ENCODE results near the gene SLC6A19. TPM values are rescaled to one million over a fixed set of nuclear protein-coding genes. Genes with fewer than 3 reads are reported as not detected.

SLC6A19 gene
- total and polyA plus RNA-seq, 10 of the 15 experiments (the other 5 are each of a cell fraction or from before 2014, with no cell fraction given): 0.01 to 0.03 TPM; not detected in 8

DNA sequence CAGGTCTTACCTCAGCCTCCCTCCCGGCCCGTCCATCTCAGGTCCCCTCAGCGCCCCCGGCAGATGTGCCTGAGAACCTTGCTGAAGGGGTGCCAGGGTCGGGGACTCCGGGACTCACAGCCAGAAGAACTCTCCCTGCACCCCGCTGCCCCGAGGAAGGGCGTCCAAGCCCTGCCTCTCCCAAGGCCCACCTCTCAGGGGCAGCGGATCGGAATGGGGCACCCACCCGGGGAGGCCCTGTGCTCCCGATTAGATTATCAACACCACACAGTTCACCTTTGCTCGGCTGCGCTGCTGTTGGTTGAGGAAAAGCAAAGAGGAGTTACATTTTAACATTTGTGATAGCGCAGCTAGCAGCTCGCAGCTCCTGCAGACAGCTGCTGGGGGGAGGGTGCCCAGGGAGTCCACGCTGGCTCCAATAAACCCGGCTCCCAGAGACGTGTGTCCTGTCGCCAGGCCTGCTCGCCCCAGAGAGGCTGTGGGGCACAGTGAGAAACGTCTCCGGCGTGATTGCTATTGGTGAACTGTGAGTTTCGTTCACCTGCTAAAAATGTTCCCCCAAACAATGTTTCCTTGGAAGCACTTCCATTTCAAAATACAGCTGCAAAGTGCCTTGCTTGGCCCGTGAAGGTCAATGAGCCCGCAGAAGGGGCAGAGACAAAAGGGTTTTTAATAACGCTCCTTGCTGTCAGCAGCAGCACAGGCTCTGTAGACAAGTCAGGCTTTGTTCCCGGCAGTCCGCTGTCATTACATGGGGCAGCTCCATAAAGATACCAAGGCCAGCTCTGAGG, 18.6 kb upstream of the SLC6A19 start (continued):
- no peak for TF ChIP-seq MLLT1 (IDR thresholded peaks at IDR 0.05)

GRCh38 chr5:1183424-1184162, 17.8 kb upstream of the SLC6A19 start:
- Histone ChIP-seq H3K27ac (ENCODE audit: control insufficient read depth, insufficient read depth) (no peak overlapping the region), H3K9me3 (replicated peaks; ENCODE audit: control insufficient read depth, insufficient read depth, low read length) (no peaks in the 10 kb centered on the region), H3K9ac (ENCODE audit: control insufficient read depth, insufficient read depth, low read length) (no peak overlapping the region), H3K36me3 (ENCODE audit: control insufficient read depth in 2 of 2, insufficient read depth in 2 of 2, low read length in 1 of 2) (no peaks in the 10 kb centered on the region), H2AFZ (ENCODE audit: control insufficient read depth, low read depth, low read length) (no peak overlapping the region), H3K79me2 (ENCODE audit: control insufficient read depth, insufficient read depth, low read length) (no peaks in the 10 kb centered on the region), H3K4me2 (ENCODE audit: control insufficient read depth, insufficient read depth) (no peak overlapping the region), H4K20me1 (ENCODE audit: control insufficient read depth, insufficient read depth) (no peaks in the 10 kb centered on the region), H3K27me3 (replicated peaks in 1 of 2; ENCODE audit: control insufficient read depth in 2 of 2, insufficient read depth in 2 of 2, low read length in 1 of 2) (no peaks in the 10 kb centered on the region; a peak in 1 of 4 replicates), H3K4me1 (ENCODE audit: control insufficient read depth, insufficient read depth, low read length) (no peaks in the 10 kb centered on the region), H3K4me3 (no peak overlapping the region)
- ChIA-PET SMC1A (ENCODE audit: uncharacterized antibody, unreplicated experiment) (interaction anchor here (1.1 kb wide), 1 partner anchor 9 kb away, joined by 3 read pairs; no protein-coding TSS in a partner anchor), CTCF (interaction anchor here (1.4 kb wide), 1 partner anchor 9 kb away, joined by 8 read pairs; no protein-coding TSS in a partner anchor), RAD21 (ENCODE audit: unreplicated experiment) (no interaction called here), POLR2A (no interaction called here)
- intact Hi-C loops (cut with micrococcal nuclease; ENCODE audit: unreplicated experiment) (no loop called here), in situ Hi-C loops (cut with MboI) (no loop called here)
- 26% methylated on average over 15 of the region's 18 CpGs for WGBS (ENCODE audit: insufficient coverage, insufficient replicate concordance, low lambda C conversion rate, missing lambda C conversion rate)
- DNase-seq (ENCODE audit: low read depth, low spot score) (no peak), ATAC-seq (no peak), FAIRE-seq (no peak)
- BruUV-seq (replicated peaks): no TSS peak
- TF ChIP-seq PRDM15 (CRISPR knock-in tag; IDR thresholded peaks at IDR 0.05): no peak
- TF ChIP-seq ASH2L (IDR thresholded peaks at IDR 0.05; ENCODE audit: borderline replicate concordance, low read depth): no peak
- TF ChIP-seq PBX3 (IDR thresholded peaks at IDR 0.05; ENCODE audit: insufficient replicate concordance, low read depth, low read length): no peak
- no peak for TF ChIP-seq BHLHE40 (IDR thresholded peaks at IDR 0.05; ENCODE audit: borderline replicate concordance in 1 of 2, low read depth in 2 of 2, low read length in 1 of 2)
- no peak for TF ChIP-seq REST (IDR thresholded peaks at IDR 0.05; ENCODE audit: low read depth, low read length)
- no peak for TF ChIP-seq RFX5 (IDR thresholded peaks at IDR 0.05; ENCODE audit: low read depth, low read length)
- no peak for TF ChIP-seq FOS (IDR thresholded peaks at IDR 0.05; ENCODE audit: borderline replicate concordance, extremely low read depth, insufficient read length)
- no peak for TF ChIP-seq CHD1 (IDR thresholded peaks at IDR 0.05; ENCODE audit: low read depth, low read length)

Data from GM12878 (cell line).